Measurements from ENCODE around the gene RFX3.

DNA sequence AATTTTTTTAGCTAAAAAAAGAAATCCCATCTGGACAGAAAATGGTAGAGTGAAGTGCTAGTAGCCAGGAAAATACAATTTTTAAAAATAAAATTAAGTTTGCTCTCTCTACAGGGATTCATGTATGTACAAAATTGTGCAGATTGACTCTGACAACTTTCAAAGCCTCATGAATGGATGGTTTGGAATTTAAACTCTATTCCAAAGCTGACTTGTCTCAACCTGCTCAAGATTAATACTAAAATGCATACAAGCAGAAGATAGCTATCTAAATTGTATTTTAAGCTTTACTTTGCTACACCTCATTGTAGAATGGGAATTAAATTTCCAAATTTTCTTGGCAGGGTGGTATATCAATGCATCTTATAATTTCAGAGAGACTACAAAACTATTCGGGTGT, 257.6 kb downstream of the RFX3 start:
- TF ChIP-seq, protein P1, sequence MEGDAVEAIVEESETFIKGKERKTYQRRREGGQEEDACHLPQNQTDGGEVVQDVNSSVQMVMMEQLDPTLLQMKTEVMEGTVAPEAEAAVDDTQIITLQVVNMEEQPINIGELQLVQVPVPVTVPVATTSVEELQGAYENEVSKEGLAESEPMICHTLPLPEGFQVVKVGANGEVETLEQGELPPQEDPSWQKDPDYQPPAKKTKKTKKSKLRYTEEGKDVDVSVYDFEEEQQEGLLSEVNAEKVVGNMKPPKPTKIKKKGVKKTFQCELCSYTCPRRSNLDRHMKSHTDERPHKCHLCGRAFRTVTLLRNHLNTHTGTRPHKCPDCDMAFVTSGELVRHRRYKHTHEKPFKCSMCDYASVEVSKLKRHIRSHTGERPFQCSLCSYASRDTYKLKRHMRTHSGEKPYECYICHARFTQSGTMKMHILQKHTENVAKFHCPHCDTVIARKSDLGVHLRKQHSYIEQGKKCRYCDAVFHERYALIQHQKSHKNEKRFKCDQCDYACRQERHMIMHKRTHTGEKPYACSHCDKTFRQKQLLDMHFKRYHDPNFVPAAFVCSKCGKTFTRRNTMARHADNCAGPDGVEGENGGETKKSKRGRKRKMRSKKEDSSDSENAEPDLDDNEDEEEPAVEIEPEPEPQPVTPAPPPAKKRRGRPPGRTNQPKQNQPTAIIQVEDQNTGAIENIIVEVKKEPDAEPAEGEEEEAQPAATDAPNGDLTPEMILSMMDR (IDR thresholded peaks at IDR 0.05; ENCODE audit: insufficient read depth, low read length), result no peak
- no peak for TF ChIP-seq POLR2AphosphoS5 (IDR thresholded peaks at IDR 0.05; ENCODE audit: low read depth)
- TF ChIP-seq, protein P2, sequence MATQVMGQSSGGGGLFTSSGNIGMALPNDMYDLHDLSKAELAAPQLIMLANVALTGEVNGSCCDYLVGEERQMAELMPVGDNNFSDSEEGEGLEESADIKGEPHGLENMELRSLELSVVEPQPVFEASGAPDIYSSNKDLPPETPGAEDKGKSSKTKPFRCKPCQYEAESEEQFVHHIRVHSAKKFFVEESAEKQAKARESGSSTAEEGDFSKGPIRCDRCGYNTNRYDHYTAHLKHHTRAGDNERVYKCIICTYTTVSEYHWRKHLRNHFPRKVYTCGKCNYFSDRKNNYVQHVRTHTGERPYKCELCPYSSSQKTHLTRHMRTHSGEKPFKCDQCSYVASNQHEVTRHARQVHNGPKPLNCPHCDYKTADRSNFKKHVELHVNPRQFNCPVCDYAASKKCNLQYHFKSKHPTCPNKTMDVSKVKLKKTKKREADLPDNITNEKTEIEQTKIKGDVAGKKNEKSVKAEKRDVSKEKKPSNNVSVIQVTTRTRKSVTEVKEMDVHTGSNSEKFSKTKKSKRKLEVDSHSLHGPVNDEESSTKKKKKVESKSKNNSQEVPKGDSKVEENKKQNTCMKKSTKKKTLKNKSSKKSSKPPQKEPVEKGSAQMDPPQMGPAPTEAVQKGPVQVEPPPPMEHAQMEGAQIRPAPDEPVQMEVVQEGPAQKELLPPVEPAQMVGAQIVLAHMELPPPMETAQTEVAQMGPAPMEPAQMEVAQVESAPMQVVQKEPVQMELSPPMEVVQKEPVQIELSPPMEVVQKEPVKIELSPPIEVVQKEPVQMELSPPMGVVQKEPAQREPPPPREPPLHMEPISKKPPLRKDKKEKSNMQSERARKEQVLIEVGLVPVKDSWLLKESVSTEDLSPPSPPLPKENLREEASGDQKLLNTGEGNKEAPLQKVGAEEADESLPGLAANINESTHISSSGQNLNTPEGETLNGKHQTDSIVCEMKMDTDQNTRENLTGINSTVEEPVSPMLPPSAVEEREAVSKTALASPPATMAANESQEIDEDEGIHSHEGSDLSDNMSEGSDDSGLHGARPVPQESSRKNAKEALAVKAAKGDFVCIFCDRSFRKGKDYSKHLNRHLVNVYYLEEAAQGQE (IDR thresholded peaks at IDR 0.05; ENCODE audit: insufficient replicate concordance, low read depth), result no peak

Measured in HL-60 (cell line).